ENCODE measurements around the gene DNAH2. TPM values are rescaled to one million over a fixed set of nuclear protein-coding genes. Genes with fewer than 3 reads are reported as not detected.

The DNAH2 gene
- total RNA-seq, 1 experiment from 2014 or later = 0.15 TPM

GRCh38 chr17:7818026-7818425, 100.5 kb downstream of the DNAH2 start:
- Histone ChIP-seq H2AK5ac (ENCODE audit: insufficient read length, low read length) (no peak overlapping the region), H3K56ac (ENCODE audit: insufficient read length, low read depth, low read length) (no peak overlapping the region), H4K91ac (ENCODE audit: insufficient read length, low read depth, low read length) (no peak overlapping the region), H3K4me2 (ENCODE audit: insufficient read depth, insufficient read length, low read length) (no peak overlapping the region), H3K4me1 (ENCODE audit: insufficient read depth, low read length) (no peaks in the 10 kb centered on the region), H3K23ac (ENCODE audit: insufficient read length, low read depth, low read length) (no peak overlapping the region), H3K9me3 (ENCODE audit: control insufficient read depth, low read depth, low read length) (no peaks in the 10 kb centered on the region), H3K27ac (ENCODE audit: insufficient read length, low read depth, low read length) (no peak overlapping the region), H3K79me1 (ENCODE audit: insufficient read depth, low read depth, low read length, poor library complexity, severe bottlenecking) (no peaks in the 10 kb centered on the region), H4K5ac (ENCODE audit: insufficient read length, low read depth, low read length) (no peak overlapping the region), H2AFZ (ENCODE audit: low read length) (no peak overlapping the region), H3K23me2 (ENCODE audit: insufficient read length, low read depth, low read length, poor library complexity, severe bottlenecking) (no peaks in the 10 kb centered on the region), H2BK15ac (ENCODE audit: low read depth, low read length) (no peak overlapping the region), H4K8ac (replicated peaks; ENCODE audit: insufficient read length, low read depth, low read length) (no peak overlapping the region), H3K14ac (ENCODE audit: insufficient read depth, low read length) (no peak overlapping the region), H3K9ac (ENCODE audit: extremely low read depth, insufficient read length, low read length) (no peak overlapping the region), H2BK5ac (ENCODE audit: insufficient read length, low read length) (no peak overlapping the region), H3T11ph (ENCODE audit: low read length) (no peak overlapping the region), H2BK12ac (ENCODE audit: insufficient read length, low read depth, low read length) (no peak overlapping the region), H2BK20ac (ENCODE audit: low read depth, low read length, poor library complexity, severe bottlenecking) (no peak overlapping the region), H3K18ac (ENCODE audit: insufficient read length, low read depth, low read length) (no peak overlapping the region), H3K4ac (ENCODE audit: low read depth, low read length) (no peak overlapping the region), H3K79me2 (ENCODE audit: insufficient read depth, low read length) (no peaks in the 10 kb centered on the region), H2BK120ac (ENCODE audit: low read depth, low read length, poor library complexity, severe bottlenecking) (no peak overlapping the region), H4K20me1 (ENCODE audit: control insufficient read depth, insufficient read depth, insufficient read length) (no peaks in the 10 kb centered on the region), H3K27me3 (ENCODE audit: insufficient read depth, low read length) (no peaks in the 10 kb centered on the region; the same call in 1 of the 2 replicates)
- WGBS (ENCODE audit: extremely low coverage, insufficient read length, low lambda C conversion rate) = no CpG with 5 or more reads among the region's 10 CpGs
- Mint-ChIP-seq H3K4me3 (no peak overlapping the region), H3K9me3 (no peaks in the 10 kb centered on the region), H3K36me3 (ENCODE audit: insufficient read depth in 1 of 3, low read depth in 3 of 3) (no peaks in the 10 kb centered on the region), H3K4me1 (no peaks in the 10 kb centered on the region), H3K27me3 (ENCODE audit: low read depth) (peaks cover 38% of the 10 kb centered on the region), H3K27ac (peak overlapping the region in 1 of 3 experiments; percentile 36; a peak in 1 of 7 replicates)
- DNase-seq = no peak
- TF ChIP-seq CTCF (conservative IDR thresholded peaks at IDR 0.05) = no peak
